Pancreas (tissue), 10 donors: ENCODE measurements around the gene GABRA5. TPM values are rescaled to one million over a fixed set of nuclear protein-coding genes. Genes with fewer than 3 reads are reported as not detected.

Experiments used
- ATAC-seq, 4 donors: fragments of 200-7000 bp; cut with Tn5 transposase; one replicate each; pipeline versions ENCODE4 v1.8.0 to v1.9.1; 2020; ENCODE audit warnings: mild to moderate bottlenecking in 4 of 4, moderate library complexity in 4 of 4
- DNase-seq, 6 donors: peaks; one replicate each; pipeline ENCODE4 v3.0.0-alpha.2; 2020
- FAIRE-seq: peaks from 2 replicates; lab custom pipeline; 2012; peaks lifted over from hg19 to GRCh38; lab: Jason Lieb, UNC
- H3K27ac ChIP-seq, 4 donors: fragments of 200-600 bp; sonication (generic); 1 replicate in 3 of 4; 2 replicates in 1 of 4; pipeline versions ENCODE4 v1.5.0 to v1.8.0; 2020
- H3K27me3 ChIP-seq, 4 donors: fragments of 200-600 bp; one replicate each; pipeline ENCODE4 v1.8.0; 2021
- H3K36me3 ChIP-seq, 3 donors: fragments of 200-600 bp; sonication (generic) in 1 of 3; one replicate each; pipeline versions ENCODE4 v1.5.0 to v1.8.0; 2020 to 2021
- H3K4me1 ChIP-seq, 3 donors: fragments of 200-600 bp; one replicate each; pipeline ENCODE4 v1.8.0; 2021
- H3K4me3 ChIP-seq, 4 donors: fragments of 200-600 bp; sonication (generic) in 2 of 4; one replicate each; pipeline versions ENCODE4 v1.5.0 to v1.8.0; 2020 to 2021
- H3K9me3 ChIP-seq, 4 donors: fragments of 200-600 bp; one replicate each; pipeline ENCODE4 v1.8.0; 2021
- CTCF ChIP-seq, 4 donors: fragments of 200-600 bp; sonication (generic) in 3 of 4; IDR thresholded peaks; one replicate each; pipeline versions ENCODE4 v1.5.0 to v1.8.0; 2021; ENCODE audit warnings: antibody characterized with exemption in 4 of 4
- WGBS, 2 donors: extraction: QIAGEN DNeasy Blood & Tissue Kit; methylation state at CpG; one replicate each; pipeline ENCODE4 v1.1.7; 2013; 5-methylcytosine and 5-hydroxymethylcytosine counted together
- intact Hi-C, 3 donors: fragments of 100-400 bp; cut with DNase I; formaldehyde crosslinking; loops; one replicate each; pipeline versions ENCODE4 v1.11.1 to v1.14.2; 2022
- polyA plus RNA-seq, 2 donors: library from polyadenylated mRNA; stranded (reverse); fragments of 200-250 nt; gene quantifications; one replicate each; pipeline ENCODE4 v1.2.3, GENCODE V29; 2013
- total RNA-seq, 6 donors: library from RNA; stranded (reverse); fragmentation: NEBNext Ultra II Directional in 4 of 6; extraction: Animal tissue kit (Norgen Biotek cat#: 25700) in 4 of 6; gene quantifications; one replicate each; pipeline versions ENCODE4 v1.2.1 to v1.2.4, GENCODE V29; 2021 to 2023
- donor health status: healthy with polysubstance abuse.
- donor health status: DM: no; HTN: no; CAD: no; lungs with moderate emphysema.
- donor health status: DM: no; HTN: no; CAD: no.
- donor health status: control.
- donor health status: control.
- donor health status: Bipolar disorder and iron deficiency.
- donor health status: DM: yes; HTN: yes; CAD: no.
- donor health status: DM: no; HTN: no; CAD: no.
- donor health status: DM: no; HTN: no; CAD: no.
- donor health status: DM: yes; HTN: yes; CAD: no.

Gene GABRA5
- total and polyA plus RNA-seq, 8 donors = 0.16 to 0.52 (median 0.28) TPM; not detected in 4

- Histone ChIP-seq H3K4me3 (no peak overlapping the region), H3K9me3 (no peaks in the 10 kb centered on the region), H3K27me3 (no peaks in the 10 kb centered on the region), H3K36me3 (no peaks in the 10 kb centered on the region), H3K4me1 (no peaks in the 10 kb centered on the region), H3K27ac (no peak overlapping the region)
- intact Hi-C loops = no loop called here
- no peak for TF ChIP-seq CTCF (IDR thresholded peaks at IDR 0.05)
- FAIRE-seq = no peak
- no peak for DNase-seq
- 60% methylated on average over 5 of the region's 5 CpGs for WGBS, 2 donors
- ATAC-seq = no peak
Observed at GRCh38 chr15:26941489-26941888, 74.6 kb downstream of the GABRA5 start.

- H3K27ac ChIP-seq = no peak overlapping the region
- no peak for TF ChIP-seq CTCF (IDR thresholded peaks at IDR 0.05)
- H3K36me3 ChIP-seq = no peaks in the 10 kb centered on the region
- H3K4me3 ChIP-seq = no peak overlapping the region
- H3K4me1 ChIP-seq = no peaks in the 10 kb centered on the region
- ATAC-seq (no peak), DNase-seq (no peak), FAIRE-seq (no peak)
- H3K9me3 ChIP-seq = no peaks in the 10 kb centered on the region
- intact Hi-C loops = no loop called here
- H3K27me3 ChIP-seq = no peaks in the 10 kb centered on the region
- WGBS, 2 donors = 29 to 42% methylated on average over 8 of the region's 8 CpGs
Observed at GRCh38 chr15:26943866-26944265, 77.0 kb downstream of the GABRA5 start.

- DNase-seq = no peak
- WGBS, 2 donors = 67 to 78% methylated on average over 13 of the region's 13 CpGs
- Histone ChIP-seq H3K4me3 (no peak overlapping the region), H3K36me3 (no peaks in the 10 kb centered on the region), H3K27me3 (no peaks in the 10 kb centered on the region), H3K27ac (no peak overlapping the region), H3K4me1 (no peaks in the 10 kb centered on the region), H3K9me3 (no peaks in the 10 kb centered on the region)
- FAIRE-seq = no peak
- TF ChIP-seq CTCF (IDR thresholded peaks at IDR 0.05) = no peak
- intact Hi-C loops = no loop called here
- no peak for ATAC-seq
Observed at GRCh38 chr15:26945046-26945445, 78.2 kb downstream of the GABRA5 start.

DNA sequence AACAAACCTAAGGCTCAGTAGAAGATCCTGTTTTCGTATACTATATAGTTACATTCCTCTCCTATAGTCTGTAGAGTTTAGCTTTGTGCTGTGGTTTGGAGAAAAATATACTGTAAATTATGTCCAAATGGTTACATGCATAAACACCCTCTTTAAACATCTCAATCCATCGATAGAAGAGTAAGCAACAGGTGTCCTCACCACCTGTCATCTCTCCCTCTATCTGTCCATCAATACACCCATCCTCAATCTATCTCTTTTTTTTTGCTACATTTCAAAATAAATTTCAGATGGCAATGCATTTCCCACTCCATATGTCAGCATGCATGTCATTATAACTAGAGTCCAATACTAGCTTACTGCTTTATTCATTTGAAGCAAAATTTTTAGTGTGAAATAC, 83.1 kb downstream of the GABRA5 start:
- peaks cover 0 to 6% (median 0%) of the 10 kb centered on the region in 4 donors for H3K9me3 ChIP-seq
- H3K27me3 ChIP-seq = no peaks in the 10 kb centered on the region
- H3K36me3 ChIP-seq = no peaks in the 10 kb centered on the region
- no peak overlapping the region for H3K27ac ChIP-seq
- no peaks in the 10 kb centered on the region for H3K4me1 ChIP-seq
- 37 to 55% methylated on average over 2 of the region's 2 CpGs for WGBS, 2 donors
- no peak for TF ChIP-seq CTCF (IDR thresholded peaks at IDR 0.05)
- intact Hi-C loops = no loop called here
- FAIRE-seq (no peak), ATAC-seq (no peak), DNase-seq (no peak)
- H3K4me3 ChIP-seq = no peak overlapping the region

GRCh38 chr15:26954403-26954802, 87.5 kb downstream of the GABRA5 start:
- intact Hi-C loops = no loop called here
- TF ChIP-seq CTCF (IDR thresholded peaks at IDR 0.05) = no peak
- FAIRE-seq = no peak
- DNase-seq = no peak
- WGBS, 2 donors = 26 to 46% methylated on average over 2 of the region's 2 CpGs
- H3K9me3 ChIP-seq = peaks cover 0 to 6% (median 0%) of the 10 kb centered on the region in 4 donors
- peaks cover 0 to 4% (median 0%) of the 10 kb centered on the region in 4 donors for H3K27me3 ChIP-seq
- H3K36me3 ChIP-seq = no peaks in the 10 kb centered on the region
- no peak overlapping the region for H3K4me3 ChIP-seq
- ATAC-seq = no peak
- no peaks in the 10 kb centered on the region for H3K4me1 ChIP-seq
- no peak overlapping the region for H3K27ac ChIP-seq
